ENCODE data around the gene AKAP13. TPM values are rescaled to one million over a fixed set of nuclear protein-coding genes. Genes with fewer than 3 reads are reported as not detected.
A peak's percentile ranks its signal among the peaks of the same experiment; 100 is the strongest.

AKAP13 gene
- total RNA-seq, 1 experiment from 2014 or later = 49.6 TPM

DNA sequence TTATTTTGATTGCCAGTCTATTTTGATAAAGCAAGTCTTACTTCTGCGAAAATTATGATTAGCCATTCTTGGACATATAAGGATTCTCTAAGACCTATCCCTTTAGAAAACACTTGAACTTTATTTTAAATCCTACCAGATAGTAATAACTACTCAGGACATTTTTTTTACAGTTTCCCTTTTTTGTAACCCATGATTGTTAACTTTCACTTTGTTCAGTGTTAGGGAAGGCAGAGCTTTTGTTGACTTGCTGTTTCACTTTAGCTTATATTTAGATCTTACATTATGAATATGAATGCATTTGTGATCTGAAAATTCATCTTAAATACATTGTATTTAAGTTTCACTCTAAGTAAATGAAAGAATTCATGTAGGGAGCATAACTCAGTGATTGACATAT is 167.0 kb downstream of the AKAP13 start:
- H3K27ac Mint-ChIP-seq (ENCODE audit: unreplicated experiment) = no peak overlapping the region

DNA sequence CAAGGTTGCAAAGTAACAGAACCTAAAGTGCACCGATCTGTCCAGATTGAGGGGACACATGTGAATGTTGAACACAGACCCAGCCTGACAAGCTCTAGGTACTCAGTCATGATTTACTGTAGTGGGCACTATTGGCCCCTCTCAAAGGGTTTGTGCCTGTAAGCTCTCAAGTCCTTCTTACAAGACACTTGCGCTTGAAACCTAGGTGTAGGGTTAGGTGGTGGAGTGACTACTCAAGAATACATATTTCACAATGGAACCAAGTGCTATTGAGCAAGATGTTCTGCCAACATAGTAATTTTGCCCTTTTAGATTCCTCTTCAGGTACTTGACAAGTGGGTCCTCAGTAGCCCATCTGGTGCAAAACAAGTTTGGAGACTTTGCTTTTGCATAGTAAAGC is 169.9 kb downstream of the AKAP13 start:
- Histone ChIP-seq H3K4me3 (ENCODE audit: low read depth, low read length) (no peak overlapping the region), H3K4me1 (peaks cover 17% of the 10 kb centered on the region), H3K9me3 (0 out of 2 replicates have a peak, but pooled peaks cover 3% of the 10 kb centered on the region), H3K27me3 (replicated peaks; ENCODE audit: control insufficient read depth, insufficient read depth, low read length) (no peaks in the 10 kb centered on the region), H3K36me3 (ENCODE audit: control insufficient read depth, insufficient read depth, low read length) (no peaks in the 10 kb centered on the region; the same call in none of the 2 replicates)
- no TSS peak for BruUV-seq (replicated peaks)
- no peaks in the 10 kb centered on the region for H3K9me3 Mint-ChIP-seq (ENCODE audit: unreplicated experiment)
- POLR2A ChIA-PET = no interaction called here
- CTCF ChIA-PET = no interaction called here
- H3K4me3 Mint-ChIP-seq (ENCODE audit: unreplicated experiment) = no peak overlapping the region
- peaks cover 6% of the 10 kb centered on the region for H3K4me1 Mint-ChIP-seq (ENCODE audit: low read depth, unreplicated experiment)
- no peaks in the 10 kb centered on the region for H3K27me3 Mint-ChIP-seq (ENCODE audit: insufficient read depth, unreplicated experiment)
- H3K36me3 Mint-ChIP-seq (ENCODE audit: insufficient read depth, unreplicated experiment) = peaks cover 18% of the 10 kb centered on the region
- TF ChIP-seq, protein P1, sequence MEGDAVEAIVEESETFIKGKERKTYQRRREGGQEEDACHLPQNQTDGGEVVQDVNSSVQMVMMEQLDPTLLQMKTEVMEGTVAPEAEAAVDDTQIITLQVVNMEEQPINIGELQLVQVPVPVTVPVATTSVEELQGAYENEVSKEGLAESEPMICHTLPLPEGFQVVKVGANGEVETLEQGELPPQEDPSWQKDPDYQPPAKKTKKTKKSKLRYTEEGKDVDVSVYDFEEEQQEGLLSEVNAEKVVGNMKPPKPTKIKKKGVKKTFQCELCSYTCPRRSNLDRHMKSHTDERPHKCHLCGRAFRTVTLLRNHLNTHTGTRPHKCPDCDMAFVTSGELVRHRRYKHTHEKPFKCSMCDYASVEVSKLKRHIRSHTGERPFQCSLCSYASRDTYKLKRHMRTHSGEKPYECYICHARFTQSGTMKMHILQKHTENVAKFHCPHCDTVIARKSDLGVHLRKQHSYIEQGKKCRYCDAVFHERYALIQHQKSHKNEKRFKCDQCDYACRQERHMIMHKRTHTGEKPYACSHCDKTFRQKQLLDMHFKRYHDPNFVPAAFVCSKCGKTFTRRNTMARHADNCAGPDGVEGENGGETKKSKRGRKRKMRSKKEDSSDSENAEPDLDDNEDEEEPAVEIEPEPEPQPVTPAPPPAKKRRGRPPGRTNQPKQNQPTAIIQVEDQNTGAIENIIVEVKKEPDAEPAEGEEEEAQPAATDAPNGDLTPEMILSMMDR (IDR thresholded peaks at IDR 0.05; ENCODE audit: insufficient read depth in 1 of 2, low read depth in 1 of 2, low read length in 1 of 2, severe bottlenecking in 1 of 2, unreplicated experiment in 1 of 2) = no peak
- no peak overlapping the region for H3K27ac Mint-ChIP-seq (ENCODE audit: unreplicated experiment)
- intact Hi-C loops (cut with micrococcal nuclease; ENCODE audit: unreplicated experiment) = no loop called here
- no peak for DNase-seq

More for the DNA sequence above, 167.0 kb downstream of the AKAP13 start:
- Histone ChIP-seq H3K9me3 (no peaks in the 10 kb centered on the region), H3K27me3 (replicated peaks; ENCODE audit: control insufficient read depth, insufficient read depth, low read length) (no peaks in the 10 kb centered on the region), H3K36me3 (ENCODE audit: control insufficient read depth, insufficient read depth, low read length) (peaks cover 1% of the 10 kb centered on the region; the same call in 1 of the 2 replicates), H3K4me1 (peaks cover 17% of the 10 kb centered on the region), H3K4me3 (ENCODE audit: low read depth, low read length) (no peak overlapping the region)
- H3K36me3 Mint-ChIP-seq (ENCODE audit: insufficient read depth, unreplicated experiment) = peaks cover 18% of the 10 kb centered on the region
- BruUV-seq (replicated peaks) = no TSS peak
- intact Hi-C loops (cut with micrococcal nuclease; ENCODE audit: unreplicated experiment) = no loop called here
- POLR2A ChIA-PET = no interaction called here
- H3K4me1 Mint-ChIP-seq (ENCODE audit: low read depth, unreplicated experiment) = peaks cover 23% of the 10 kb centered on the region
- no peaks in the 10 kb centered on the region for H3K9me3 Mint-ChIP-seq (ENCODE audit: unreplicated experiment)
- TF ChIP-seq, protein P1 (IDR thresholded peaks at IDR 0.05; ENCODE audit: insufficient read depth in 1 of 2, low read depth in 1 of 2, low read length in 1 of 2, severe bottlenecking in 1 of 2, unreplicated experiment in 1 of 2) = no peak
- DNase-seq = no peak
- H3K27me3 Mint-ChIP-seq (ENCODE audit: insufficient read depth, unreplicated experiment) = no peaks in the 10 kb centered on the region
- CTCF ChIA-PET = no interaction called here
- no peak overlapping the region for H3K4me3 Mint-ChIP-seq (ENCODE audit: unreplicated experiment)

DNA sequence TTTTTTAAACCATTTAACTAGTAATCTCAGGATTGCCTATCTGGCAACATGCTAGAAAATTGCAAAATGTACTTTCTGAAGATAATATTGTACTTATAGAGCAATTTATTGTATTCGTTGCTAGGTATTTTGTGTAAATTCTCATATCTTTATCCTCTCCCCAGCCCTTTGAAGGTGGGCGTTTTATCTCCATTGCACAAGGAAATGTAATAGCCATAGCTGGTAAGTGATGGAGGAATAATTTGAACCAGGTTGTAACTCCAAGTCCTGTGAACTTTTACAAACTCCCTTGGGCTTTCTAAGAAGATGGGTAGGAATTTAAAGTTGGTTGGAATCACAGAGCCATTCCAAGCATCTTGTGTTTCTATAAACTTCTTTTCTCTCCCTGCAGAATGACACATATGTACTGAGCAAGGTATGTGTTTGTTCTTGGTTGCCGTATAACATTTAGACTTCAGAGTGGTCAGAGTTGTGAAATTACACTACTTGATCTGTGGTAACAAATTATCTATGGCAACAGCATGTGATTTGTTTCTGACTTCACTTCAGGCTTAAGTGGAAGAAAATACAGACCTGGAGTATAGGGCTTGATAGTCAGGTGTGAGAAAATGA is 170.9 kb downstream of the AKAP13 start:
- H3K4me3 Mint-ChIP-seq (ENCODE audit: unreplicated experiment) = no peak overlapping the region
- no peaks in the 10 kb centered on the region for H3K27me3 Mint-ChIP-seq (ENCODE audit: insufficient read depth, unreplicated experiment)
- ChIA-PET CTCF (no interaction called here), POLR2A (no interaction called here)
- H3K36me3 Mint-ChIP-seq (ENCODE audit: insufficient read depth, unreplicated experiment) = peaks cover 8% of the 10 kb centered on the region
- TF ChIP-seq, protein P1 (IDR thresholded peaks at IDR 0.05; ENCODE audit: insufficient read depth in 1 of 2, low read depth in 1 of 2, low read length in 1 of 2, severe bottlenecking in 1 of 2, unreplicated experiment in 1 of 2) = no peak
- Histone ChIP-seq H3K4me1 (peaks cover 17% of the 10 kb centered on the region), H3K27me3 (replicated peaks; ENCODE audit: control insufficient read depth, insufficient read depth, low read length) (no peaks in the 10 kb centered on the region), H3K9me3 (0 out of 2 replicates have a peak, but pooled peaks cover 3% of the 10 kb centered on the region), H3K4me3 (ENCODE audit: low read depth, low read length) (no peak overlapping the region), H3K36me3 (ENCODE audit: control insufficient read depth, insufficient read depth, low read length) (no peaks in the 10 kb centered on the region; the same call in none of the 2 replicates)
- H3K27ac Mint-ChIP-seq (ENCODE audit: unreplicated experiment) = no peak overlapping the region
- no TSS peak for BruUV-seq (replicated peaks)
- H3K9me3 Mint-ChIP-seq (ENCODE audit: unreplicated experiment) = no peaks in the 10 kb centered on the region
- intact Hi-C loops (cut with micrococcal nuclease; ENCODE audit: unreplicated experiment) = loop anchor here (1.0 kb wide), 1 partner anchor 13 kb away; no protein-coding TSS in a partner anchor
- DNase-seq = peak in 1 of 2 experiments; percentile 36
- H3K4me1 Mint-ChIP-seq (ENCODE audit: low read depth, unreplicated experiment) = peaks cover 8% of the 10 kb centered on the region
